Fibroblast of the aortic adventitia (primary cell): ENCODE measurements around the gene WAPL. TPM values are rescaled to one million over a fixed set of nuclear protein-coding genes. Genes with fewer than 3 reads are reported as not detected.

ENCODE experiments used
- DNase-seq: peaks from one replicate; pipeline ENCODE4 v3.0.0-alpha.2; 2010; ENCODE audit warnings: low read depth
- H3K4me3 ChIP-seq: 2 replicates; pipeline ENCODE4 v1.5.1; 2011; ENCODE audit warnings: low read depth, mild to moderate bottlenecking, control low read depth, low read length, moderate library complexity
- CTCF ChIP-seq: IDR thresholded peaks from 2 replicates; pipeline ENCODE4 v1.5.1; 2011; ENCODE audit warnings: mild to moderate bottlenecking, low read length, control low read depth, inconsistent platforms; ENCODE audit not compliant: insufficient read depth
- total RNA-seq: library from RNA; depleted of rRNA; stranded (reverse); fragments of >200 nt; gene quantifications from 2 replicates; pipeline ENCODE4 v1.2.3, GENCODE V29; 2012; ENCODE audit warnings: low replicate concordance

Gene WAPL
- total RNA-seq, 1 donor, result 40.9 TPM

GRCh38 chr10:86497621-86498020, 24.0 kb downstream of the WAPL start:
- H3K4me3 ChIP-seq, result no peak overlapping the region
- no peak for TF ChIP-seq CTCF
- DNase-seq, result peak; percentile 7

DNA sequence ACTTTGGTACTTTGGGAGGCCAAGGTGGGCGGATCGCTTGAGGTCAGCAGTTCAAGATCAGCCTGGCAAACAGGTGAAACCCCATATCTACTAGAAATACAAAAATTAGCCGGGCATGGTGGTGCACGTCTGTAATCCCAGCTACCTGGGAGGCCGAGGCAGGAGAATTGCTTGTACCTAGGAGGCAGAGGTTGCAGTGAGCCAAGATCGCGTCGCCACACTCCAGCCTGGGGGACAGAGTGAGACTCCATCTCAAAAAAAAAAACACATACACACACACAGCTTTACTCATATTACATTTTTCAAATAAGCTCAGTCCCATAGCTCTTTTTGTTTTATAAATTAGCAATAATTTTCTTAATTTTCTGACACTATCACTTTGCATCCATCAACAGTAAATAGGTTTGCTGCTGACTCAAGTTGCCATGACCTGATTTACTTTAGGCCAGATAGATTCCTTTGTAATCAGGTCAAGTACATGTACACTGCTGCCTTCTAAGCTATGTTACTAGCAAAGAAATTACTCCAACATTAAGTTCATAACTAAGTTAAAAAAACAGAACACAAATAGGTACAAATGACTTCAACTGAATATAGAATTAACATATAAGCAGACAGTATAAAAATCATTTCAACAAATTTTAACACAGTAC, 31.5 kb downstream of the WAPL start:
- no peak for TF ChIP-seq CTCF
- no peak for DNase-seq

GRCh38 chr10:86489071-86489810, 32.4 kb downstream of the WAPL start:
- DNase-seq, result no peak
- TF ChIP-seq CTCF, result no peak
- no peak overlapping the region for H3K4me3 ChIP-seq

More for the DNA sequence above, 31.5 kb downstream of the WAPL start:
- no peak overlapping the region for H3K4me3 ChIP-seq

DNA sequence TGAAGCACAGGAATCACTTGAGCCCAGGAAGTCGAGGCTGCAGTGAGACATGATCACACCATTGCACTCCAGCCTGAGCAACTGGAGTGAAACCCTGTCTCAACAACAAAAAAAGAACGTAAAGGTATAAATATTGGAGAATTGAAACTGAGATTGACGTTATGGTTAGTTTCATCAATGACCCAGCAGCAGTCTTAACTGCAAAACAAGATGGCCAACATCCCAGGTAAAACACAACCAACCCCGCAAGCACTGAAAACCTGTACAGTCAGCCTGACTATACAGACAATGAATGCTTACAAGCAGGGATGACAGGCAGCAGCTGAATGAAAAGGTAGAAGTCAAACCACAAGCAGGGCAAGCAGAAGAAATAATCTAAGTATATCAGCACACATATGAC, 34.7 kb downstream of the WAPL start:
- no peak for DNase-seq
- no peak for TF ChIP-seq CTCF
- no peak overlapping the region for H3K4me3 ChIP-seq

- DNase-seq, result no peak
- no peak for TF ChIP-seq CTCF
- H3K4me3 ChIP-seq, result no peak overlapping the region
Measured at GRCh38 chr10:86483664-86484063, 37.9 kb downstream of the WAPL start.

- DNase-seq, result no peak
- TF ChIP-seq CTCF, result no peak
- no peak overlapping the region for H3K4me3 ChIP-seq
Measured at GRCh38 chr10:86481761-86482160, 39.8 kb downstream of the WAPL start.
